ENCODE data around the gene PEAR1.

Gene PEAR1

DNA sequence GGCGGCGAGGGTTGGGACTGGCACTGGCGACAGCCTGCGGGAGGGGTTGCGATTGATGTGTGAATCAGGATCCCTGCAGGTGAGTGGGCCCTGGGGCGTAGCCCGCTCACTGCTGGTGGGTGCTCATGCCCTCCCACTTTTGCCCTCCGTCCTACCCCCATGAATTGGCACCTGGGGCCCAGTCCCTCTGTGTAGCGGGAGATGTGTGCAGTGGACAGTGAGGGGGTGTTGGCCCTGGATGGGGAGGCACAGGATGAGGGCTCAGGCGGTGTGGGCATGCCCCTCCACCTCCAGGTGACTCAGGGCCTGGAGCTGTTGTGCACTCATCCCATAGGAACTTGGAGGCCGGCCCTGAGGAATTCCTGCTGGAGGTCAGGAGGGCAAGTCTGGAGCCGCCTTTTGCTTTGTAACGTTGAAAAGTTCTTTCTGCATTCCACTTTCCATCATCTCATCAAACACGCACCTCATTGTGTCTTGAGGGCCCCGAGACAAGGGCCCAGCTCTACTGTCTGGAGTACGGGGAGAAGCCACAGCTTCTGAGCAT is 3.0 kb downstream of the PEAR1 start:
- Mint-ChIP-seq H3K27me3 (peaks cover 70% of the 10 kb centered on the region), H3K36me3 (ENCODE audit: low read depth) (no peaks in the 10 kb centered on the region), H3K27ac (no peak overlapping the region), H3K9me3 (no peaks in the 10 kb centered on the region), H3K4me1 (ENCODE audit: low read depth) (peaks cover 19% of the 10 kb centered on the region), H3K4me3 (no peak overlapping the region)
- DNase-seq, result no peak

GRCh38 chr1:156897078-156897825 is 3.7 kb downstream of the PEAR1 start:
- H3K36me3 Mint-ChIP-seq (ENCODE audit: low read depth), result no peaks in the 10 kb centered on the region
- DNase-seq, result no peak
- H3K4me1 Mint-ChIP-seq (ENCODE audit: low read depth), result peaks cover 13% of the 10 kb centered on the region
- H3K9me3 Mint-ChIP-seq, result no peaks in the 10 kb centered on the region
- no peak overlapping the region for H3K27ac Mint-ChIP-seq
- H3K4me3 Mint-ChIP-seq, result no peak overlapping the region
- H3K27me3 Mint-ChIP-seq, result peaks cover 63% of the 10 kb centered on the region

DNA sequence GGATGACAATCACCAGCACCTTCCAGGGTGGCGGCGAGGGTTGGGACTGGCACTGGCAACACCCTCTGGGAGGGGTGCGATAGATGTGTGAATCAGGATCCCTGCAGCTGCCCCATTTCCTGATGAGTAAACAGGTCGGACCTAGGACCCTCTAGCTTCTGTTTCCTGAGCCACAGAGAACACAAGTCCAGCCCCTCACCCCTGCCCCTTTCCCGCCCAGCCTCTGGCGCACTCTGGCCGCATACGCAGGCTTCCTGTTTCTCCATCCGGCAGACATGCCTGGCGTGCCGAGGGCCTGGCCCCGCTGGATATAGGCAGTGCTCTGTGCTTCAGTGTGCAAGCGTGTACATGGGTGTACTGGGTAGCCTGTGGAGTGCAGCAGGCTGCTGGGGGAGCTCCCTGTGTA is 4.6 kb downstream of the PEAR1 start:
- H3K4me1 Mint-ChIP-seq (ENCODE audit: low read depth), result peaks cover 6% of the 10 kb centered on the region
- H3K36me3 Mint-ChIP-seq (ENCODE audit: low read depth), result no peaks in the 10 kb centered on the region
- H3K9me3 Mint-ChIP-seq, result no peaks in the 10 kb centered on the region
- no peak overlapping the region for H3K4me3 Mint-ChIP-seq
- peak overlapping the region; percentile 39 for H3K27ac Mint-ChIP-seq
- H3K27me3 Mint-ChIP-seq, result peaks cover 55% of the 10 kb centered on the region
- DNase-seq, result no peak

DNA sequence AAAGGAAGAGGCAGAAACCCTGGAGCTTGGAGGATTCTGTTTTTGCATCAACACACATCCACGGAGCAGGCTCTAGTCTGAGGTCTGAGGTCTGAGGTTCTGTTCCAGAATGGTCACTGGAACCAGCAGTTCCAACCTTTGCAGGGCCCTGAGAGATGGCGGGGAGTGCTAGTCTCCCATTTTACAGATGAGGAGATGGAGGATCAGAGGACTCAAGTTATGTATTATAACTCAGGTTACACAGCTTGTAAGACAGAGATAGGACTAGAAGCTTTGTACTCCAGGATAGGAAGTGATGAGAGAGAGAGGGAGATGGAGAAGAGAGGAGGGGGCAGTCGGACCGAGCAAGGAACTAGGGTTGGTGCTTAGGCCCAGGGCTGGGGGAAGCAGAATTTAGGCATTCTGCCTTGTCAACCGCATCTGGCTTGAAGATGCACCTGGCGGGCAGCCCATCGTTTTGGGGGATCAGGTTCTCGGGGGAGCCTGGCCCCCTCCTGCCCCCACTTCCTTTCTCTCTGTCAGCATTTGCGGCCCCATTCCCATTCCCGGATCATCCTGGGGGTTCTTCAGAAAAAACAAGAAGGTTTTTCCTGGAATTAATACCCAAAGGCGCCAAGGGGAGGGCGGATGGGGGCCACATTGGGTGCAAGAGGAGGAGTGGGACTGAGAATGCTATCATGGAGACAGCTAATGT is 5.6 kb downstream of the PEAR1 start:
- no peaks in the 10 kb centered on the region for H3K9me3 Mint-ChIP-seq
- H3K4me3 Mint-ChIP-seq, result no peak overlapping the region
- DNase-seq, result no peak
- peaks cover 4% of the 10 kb centered on the region for H3K4me1 Mint-ChIP-seq (ENCODE audit: low read depth)
- peaks cover 50% of the 10 kb centered on the region for H3K27me3 Mint-ChIP-seq
- no peak overlapping the region for H3K27ac Mint-ChIP-seq
- H3K36me3 Mint-ChIP-seq (ENCODE audit: low read depth), result no peaks in the 10 kb centered on the region

DNA sequence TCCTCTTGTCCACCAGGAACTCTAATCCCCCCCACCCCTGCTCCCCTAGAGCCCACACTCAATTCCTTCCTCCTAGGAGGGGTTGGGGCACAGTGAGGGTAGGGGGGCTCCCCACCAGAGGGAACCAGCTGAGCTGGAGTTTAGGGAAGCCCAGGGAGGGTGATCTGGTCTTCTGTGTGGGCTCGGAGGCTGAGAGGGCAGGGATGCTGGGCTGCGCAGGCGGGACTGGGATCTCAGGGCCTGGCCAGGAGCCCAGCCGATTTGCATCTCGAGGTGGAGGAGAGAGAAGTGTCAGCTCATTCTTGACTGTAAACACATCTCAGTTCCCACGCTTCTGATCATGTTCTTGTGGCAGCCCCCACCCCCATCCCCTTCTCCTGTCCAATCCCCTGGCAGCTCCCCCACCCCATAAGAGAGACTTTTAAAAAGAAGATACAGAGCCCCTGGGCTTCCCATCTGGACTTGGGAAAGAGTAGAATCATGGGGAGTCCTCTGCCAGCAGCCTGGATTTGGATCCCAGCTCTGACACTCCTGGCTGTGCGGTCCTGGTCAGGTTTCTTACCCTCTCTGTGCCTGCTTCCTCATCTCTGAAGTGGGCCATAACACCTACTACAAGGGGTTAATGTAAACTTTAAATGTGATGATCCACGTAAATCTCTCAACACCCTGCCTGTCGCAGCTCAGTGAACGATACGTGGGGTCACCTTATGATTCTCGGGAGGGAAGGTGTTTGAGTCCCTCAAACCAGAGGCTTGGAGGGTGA is 6.6 kb downstream of the PEAR1 start:
- H3K36me3 Mint-ChIP-seq (ENCODE audit: low read depth), result no peaks in the 10 kb centered on the region
- DNase-seq, result no peak
- H3K4me1 Mint-ChIP-seq (ENCODE audit: low read depth), result peaks cover 4% of the 10 kb centered on the region
- no peaks in the 10 kb centered on the region for H3K9me3 Mint-ChIP-seq
- no peak overlapping the region for H3K27ac Mint-ChIP-seq
- H3K4me3 Mint-ChIP-seq, result no peak overlapping the region
- peaks cover 40% of the 10 kb centered on the region for H3K27me3 Mint-ChIP-seq

DNA sequence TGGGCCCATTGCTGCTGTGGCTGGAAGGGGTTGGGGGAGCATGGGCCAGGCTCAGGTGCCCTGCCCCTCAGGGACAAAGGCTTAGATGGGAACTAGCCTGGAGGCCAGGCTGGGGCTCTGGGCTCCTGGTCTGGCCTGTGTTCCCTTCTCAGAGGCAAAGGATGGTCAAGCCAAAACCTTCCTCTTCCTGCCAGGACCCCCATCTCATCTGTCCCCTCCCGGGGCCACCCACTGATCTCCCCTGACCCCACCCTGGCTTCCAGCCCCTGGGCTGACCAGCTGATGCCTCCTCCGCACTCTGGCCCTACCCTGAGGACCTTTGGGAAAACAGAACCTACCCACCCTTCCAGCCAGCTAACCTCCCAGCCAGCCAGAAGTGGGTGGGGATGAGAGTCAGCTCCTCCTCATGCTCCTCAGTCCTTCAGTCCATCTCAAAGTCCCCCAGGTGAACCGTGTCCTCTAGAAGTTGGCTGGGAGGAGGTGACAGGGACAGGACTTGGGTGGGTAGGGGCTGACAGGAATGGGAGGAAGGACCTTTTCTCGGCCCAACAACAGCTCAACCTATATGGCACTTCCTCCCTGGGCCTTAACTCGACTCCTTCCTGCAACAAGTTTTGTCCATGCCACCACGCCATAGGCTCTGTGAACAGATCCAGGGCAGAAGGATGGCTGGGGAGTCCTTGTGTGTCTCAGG is 7.5 kb downstream of the PEAR1 start:
- Mint-ChIP-seq H3K4me3 (no peak overlapping the region), H3K27me3 (peaks cover 35% of the 10 kb centered on the region), H3K4me1 (ENCODE audit: low read depth) (peaks cover 4% of the 10 kb centered on the region), H3K27ac (peak overlapping the region; percentile 26), H3K9me3 (no peaks in the 10 kb centered on the region), H3K36me3 (ENCODE audit: low read depth) (no peaks in the 10 kb centered on the region)
- no peak for DNase-seq

- Mint-ChIP-seq H3K27me3 (peaks cover 31% of the 10 kb centered on the region), H3K9me3 (no peaks in the 10 kb centered on the region), H3K36me3 (ENCODE audit: low read depth) (no peaks in the 10 kb centered on the region), H3K27ac (peak overlapping the region; percentile 26), H3K4me1 (ENCODE audit: low read depth) (peaks cover 4% of the 10 kb centered on the region), H3K4me3 (no peak overlapping the region)
- no peak for DNase-seq
These were observed 8.0 kb downstream of the PEAR1 start for GRCh38 chr1:156901590-156901900.

DNA sequence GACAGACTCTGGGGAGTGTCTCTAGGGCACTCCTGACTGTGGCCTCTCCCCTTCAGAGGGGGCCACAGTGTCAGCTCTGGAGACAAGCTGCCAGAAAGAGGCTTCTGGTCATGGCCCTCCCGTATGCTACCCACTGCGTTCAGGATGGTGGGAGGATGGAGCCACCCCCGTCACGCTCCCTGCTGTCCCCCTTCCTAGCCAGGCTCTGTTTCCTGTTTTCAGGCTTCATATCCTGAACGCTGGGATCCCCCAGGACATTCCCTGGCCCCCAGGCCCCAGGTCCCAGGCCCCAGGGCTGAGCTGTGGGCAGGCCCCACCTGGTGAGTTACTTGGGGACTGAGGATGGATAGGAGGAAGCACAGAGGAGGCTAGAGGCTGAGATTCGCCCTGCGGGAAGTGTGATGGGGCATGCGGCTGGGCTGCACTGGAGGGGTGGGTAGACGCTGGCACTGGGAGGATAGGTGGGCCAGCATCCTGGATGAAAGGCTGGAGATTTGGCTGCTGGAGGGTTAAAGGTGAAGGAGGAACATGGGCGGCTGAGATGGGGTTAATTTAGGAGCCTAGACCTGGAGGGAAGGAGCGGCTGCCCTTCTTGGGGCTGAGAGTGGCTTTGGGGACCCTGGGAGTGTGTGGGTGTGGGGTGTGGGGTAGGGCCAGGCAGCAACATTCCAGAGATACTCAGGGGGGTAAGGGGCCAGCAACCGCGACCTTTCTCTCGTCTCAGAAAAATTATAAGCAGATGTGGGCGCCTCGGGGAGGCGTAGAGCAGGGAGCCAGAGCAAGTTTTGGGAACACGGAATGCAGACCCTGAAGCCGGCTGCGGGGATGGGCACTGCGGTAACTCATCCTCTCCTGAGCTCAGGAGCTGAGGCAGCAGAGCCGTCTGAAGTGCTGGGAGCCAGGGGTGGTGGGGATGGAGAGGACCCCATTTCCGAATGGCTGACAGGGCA is 8.7 kb downstream of the PEAR1 start:
- Mint-ChIP-seq H3K36me3 (ENCODE audit: low read depth) (no peaks in the 10 kb centered on the region), H3K4me1 (ENCODE audit: low read depth) (peaks cover 4% of the 10 kb centered on the region), H3K4me3 (no peak overlapping the region)

GRCh38 chr1:156903328-156904091 is 10.0 kb downstream of the PEAR1 start:
- H3K27ac Mint-ChIP-seq, result no peak overlapping the region
- H3K27me3 Mint-ChIP-seq, result peaks cover 21% of the 10 kb centered on the region
- DNase-seq, result no peak
- H3K4me1 Mint-ChIP-seq (ENCODE audit: low read depth), result no peaks in the 10 kb centered on the region
- H3K4me3 Mint-ChIP-seq, result no peak overlapping the region
- H3K9me3 Mint-ChIP-seq, result no peaks in the 10 kb centered on the region
- no peaks in the 10 kb centered on the region for H3K36me3 Mint-ChIP-seq (ENCODE audit: low read depth)

More for the DNA sequence above, 8.7 kb downstream of the PEAR1 start:
- H3K27ac Mint-ChIP-seq, result no peak overlapping the region
- DNase-seq, result no peak
- peaks cover 31% of the 10 kb centered on the region for H3K27me3 Mint-ChIP-seq
- no peaks in the 10 kb centered on the region for H3K9me3 Mint-ChIP-seq

- peaks cover 14% of the 10 kb centered on the region for H3K27me3 Mint-ChIP-seq
These were observed 10.9 kb downstream of the PEAR1 start for GRCh38 chr1:156904187-156904959.

DNA sequence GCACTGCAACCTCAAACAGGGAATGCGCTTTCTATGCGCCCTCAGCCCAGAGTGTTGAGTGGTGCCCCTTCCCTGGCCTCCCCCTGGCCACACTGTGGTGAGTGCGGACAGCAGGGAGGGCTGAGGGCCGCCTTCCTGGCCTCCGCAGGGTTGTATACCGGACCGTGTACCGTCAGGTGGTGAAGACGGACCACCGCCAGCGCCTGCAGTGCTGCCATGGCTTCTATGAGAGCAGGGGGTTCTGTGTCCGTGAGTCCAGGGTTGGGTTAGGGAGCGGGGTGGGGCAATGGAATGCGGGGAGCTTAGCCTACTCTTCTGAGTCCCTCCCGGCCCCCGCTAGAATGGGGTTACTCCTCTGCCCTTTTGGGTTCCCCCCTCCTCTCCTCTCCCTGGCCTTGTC is 11.7 kb downstream of the PEAR1 start:
- Mint-ChIP-seq H3K9me3 (no peaks in the 10 kb centered on the region), H3K4me3 (no peak overlapping the region), H3K27me3 (peaks cover 14% of the 10 kb centered on the region), H3K36me3 (ENCODE audit: low read depth) (no peaks in the 10 kb centered on the region), H3K27ac (no peak overlapping the region), H3K4me1 (ENCODE audit: low read depth) (no peaks in the 10 kb centered on the region)
- no peak for DNase-seq

More at GRCh38 chr1:156904187-156904959, 10.9 kb downstream of the PEAR1 start:
- Mint-ChIP-seq H3K4me3 (no peak overlapping the region), H3K4me1 (ENCODE audit: low read depth) (no peaks in the 10 kb centered on the region), H3K9me3 (no peaks in the 10 kb centered on the region), H3K27ac (no peak overlapping the region), H3K36me3 (ENCODE audit: low read depth) (no peaks in the 10 kb centered on the region)
- DNase-seq, result no peak

GRCh38 chr1:156905651-156906050 is 12.1 kb downstream of the PEAR1 start:
- no peak overlapping the region for H3K27ac Mint-ChIP-seq

More at GRCh38 chr1:156905651-156906050, 12.1 kb downstream of the PEAR1 start:
- Mint-ChIP-seq H3K36me3 (ENCODE audit: low read depth) (no peaks in the 10 kb centered on the region), H3K27me3 (peaks cover 16% of the 10 kb centered on the region), H3K4me3 (no peak overlapping the region), H3K4me1 (ENCODE audit: low read depth) (no peaks in the 10 kb centered on the region), H3K9me3 (no peaks in the 10 kb centered on the region)
- no peak for DNase-seq

Data from activated T-cell treated with anti-CD3 and anti-CD28 coated beads, Interleukin-2, amount 50 U/mL, for 24 hours (primary cell).